ENCODE measurements around the gene RELB.
"Not testable (repeated sequence)": the region's sequence is repeated elsewhere in the genome, so short reads cannot be mapped to it uniquely, and the experiment has no call there.

The RELB gene

GRCh38 chr19:44988273-44988672 lies 13.0 kb upstream of the RELB start:
- DNase-seq = no peak

DNA sequence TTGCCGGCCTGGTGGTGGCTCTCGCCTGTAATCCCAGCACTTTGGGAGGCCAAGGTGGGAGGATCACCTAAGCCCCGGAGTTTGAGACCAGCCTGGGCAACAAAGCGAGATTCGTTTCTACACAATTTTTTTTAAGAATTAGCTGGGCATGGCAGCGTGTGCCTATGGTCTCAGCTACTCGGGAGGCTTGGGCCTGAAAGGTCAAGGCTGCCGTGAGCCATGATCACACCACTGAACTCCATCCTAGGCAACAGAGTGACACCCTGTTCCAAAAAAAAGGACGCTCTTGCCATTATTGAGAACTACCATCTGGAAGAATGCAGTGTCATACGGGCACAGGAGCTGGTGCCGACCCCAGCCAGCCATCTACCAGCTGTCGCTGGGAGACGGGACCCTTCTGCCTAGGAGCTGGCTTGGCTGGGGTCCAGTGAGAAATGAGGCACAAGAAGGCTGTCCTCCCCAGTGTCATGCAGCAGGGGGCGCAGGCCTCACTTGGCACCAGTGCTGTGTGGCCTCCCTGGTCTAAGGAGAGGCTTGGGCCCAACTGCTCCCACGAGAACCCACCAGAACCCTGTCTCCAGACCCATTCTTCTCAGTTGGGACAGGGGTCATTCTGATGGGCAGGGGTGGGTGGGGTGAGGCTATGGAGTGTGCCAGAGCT lies 12.2 kb upstream of the RELB start:
- DNase-seq = peak; percentile 54

DNA sequence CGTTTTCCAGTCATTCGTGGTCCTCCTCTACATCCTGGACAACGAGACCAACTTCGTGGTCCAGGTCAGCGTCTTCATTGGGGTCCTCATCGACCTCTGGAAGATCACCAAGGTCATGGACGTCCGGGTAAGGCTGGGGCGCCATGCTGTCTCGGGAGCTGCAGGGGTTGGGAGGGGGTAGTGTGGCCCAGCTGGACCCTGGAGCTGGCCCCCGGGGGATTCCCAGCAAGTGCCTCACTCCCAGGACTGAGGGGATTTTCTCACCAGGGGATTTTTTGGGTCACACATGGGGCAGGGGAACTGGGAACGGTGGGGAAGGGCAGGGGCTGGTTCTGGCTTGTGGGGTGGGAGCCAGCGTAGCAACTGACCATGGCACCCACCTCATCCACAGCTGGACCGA lies 10.8 kb upstream of the RELB start:
- DNase-seq = no peak

DNA sequence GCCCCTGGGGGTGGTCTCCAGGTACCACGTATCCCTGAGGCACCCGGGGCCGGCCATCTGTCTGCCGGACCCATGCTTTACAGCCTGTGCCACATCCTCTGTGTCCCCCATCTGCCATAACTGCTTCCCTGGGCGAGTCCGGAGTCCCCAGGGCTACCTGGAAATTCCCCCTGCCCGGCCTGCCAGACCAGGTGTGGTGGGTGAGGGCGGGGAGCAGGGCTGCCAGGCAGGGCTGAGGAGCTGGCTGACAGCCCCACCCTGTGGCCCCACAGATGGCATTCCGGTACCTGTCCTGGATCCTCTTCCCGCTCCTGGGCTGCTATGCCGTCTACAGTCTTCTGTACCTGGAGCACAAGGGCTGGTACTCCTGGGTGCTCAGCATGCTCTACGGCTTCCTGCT lies 10.3 kb upstream of the RELB start:
- no peak for DNase-seq

DNA sequence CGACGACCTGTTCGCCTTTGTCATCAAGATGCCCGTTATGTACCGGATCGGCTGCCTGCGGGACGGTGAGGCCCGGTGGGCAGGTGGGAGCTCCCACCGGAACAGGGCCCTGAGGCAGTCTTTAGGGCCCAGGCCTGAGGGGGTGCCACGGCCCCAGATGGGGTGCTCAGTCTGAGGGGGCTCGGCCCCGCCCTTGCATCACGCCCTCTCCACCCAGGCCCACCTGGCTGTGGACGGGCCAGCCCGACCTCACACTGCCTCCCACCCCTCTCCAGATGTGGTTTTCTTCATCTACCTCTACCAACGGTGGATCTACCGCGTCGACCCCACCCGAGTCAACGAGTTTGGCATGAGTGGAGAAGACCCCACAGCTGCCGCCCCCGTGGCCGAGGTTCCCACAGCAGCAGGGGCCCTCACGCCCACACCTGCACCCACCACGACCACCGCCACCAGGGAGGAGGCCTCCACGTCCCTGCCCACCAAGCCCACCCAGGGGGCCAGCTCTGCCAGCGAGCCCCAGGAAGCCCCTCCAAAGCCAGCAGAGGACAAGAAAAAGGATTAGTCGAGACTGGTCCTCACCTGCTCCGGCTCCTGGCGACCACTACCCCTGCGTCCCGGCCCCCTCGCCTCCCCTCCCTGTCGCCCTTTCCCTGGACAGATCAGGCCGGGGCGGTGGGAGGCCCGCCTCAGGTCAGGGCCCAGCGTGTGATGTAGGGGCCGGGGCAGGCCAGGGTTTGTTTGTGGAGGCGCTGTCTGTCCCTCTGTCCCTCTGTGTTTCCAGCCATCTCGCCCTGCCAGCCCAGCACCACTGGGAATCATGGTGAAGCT lies 8.7 kb upstream of the RELB start:
- DNase-seq = no peak

- DNase-seq = no peak
These were observed 7.7 kb upstream of the RELB start for GRCh38 chr19:44993526-44993925.

DNA sequence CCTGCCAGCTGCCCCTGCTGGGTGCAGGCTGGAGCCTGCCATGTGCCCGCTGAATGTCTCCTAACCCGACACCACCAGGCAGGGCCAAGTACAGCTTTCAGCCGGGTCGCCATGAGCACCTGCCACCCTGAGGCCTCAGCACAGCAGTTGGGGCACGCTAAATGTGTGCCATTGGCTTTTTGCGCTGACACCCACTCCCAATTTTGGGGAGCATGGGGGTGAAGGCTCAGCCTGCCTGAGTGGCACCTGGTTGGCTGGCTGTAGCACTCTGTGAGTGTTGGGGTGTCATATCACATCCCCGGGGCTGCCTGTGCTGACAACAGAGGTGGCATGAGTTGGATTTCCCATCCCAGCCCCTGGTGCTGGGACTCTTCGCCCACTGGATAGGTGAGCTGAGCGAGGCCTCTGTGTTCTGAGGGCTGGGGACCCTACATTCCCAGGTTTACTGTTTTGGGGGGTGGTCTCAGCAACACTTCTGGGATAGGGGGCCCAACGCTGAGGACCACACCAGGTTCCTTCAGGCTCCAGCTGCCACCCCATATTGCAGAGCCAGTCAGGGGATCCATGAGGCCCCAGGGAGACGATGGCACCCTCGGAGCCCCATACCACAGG lies 7.2 kb upstream of the RELB start:
- DNase-seq = no peak

- DNase-seq = no peak
These were observed 3.2 kb upstream of the RELB start for GRCh38 chr19:44998025-44998424.

DNA sequence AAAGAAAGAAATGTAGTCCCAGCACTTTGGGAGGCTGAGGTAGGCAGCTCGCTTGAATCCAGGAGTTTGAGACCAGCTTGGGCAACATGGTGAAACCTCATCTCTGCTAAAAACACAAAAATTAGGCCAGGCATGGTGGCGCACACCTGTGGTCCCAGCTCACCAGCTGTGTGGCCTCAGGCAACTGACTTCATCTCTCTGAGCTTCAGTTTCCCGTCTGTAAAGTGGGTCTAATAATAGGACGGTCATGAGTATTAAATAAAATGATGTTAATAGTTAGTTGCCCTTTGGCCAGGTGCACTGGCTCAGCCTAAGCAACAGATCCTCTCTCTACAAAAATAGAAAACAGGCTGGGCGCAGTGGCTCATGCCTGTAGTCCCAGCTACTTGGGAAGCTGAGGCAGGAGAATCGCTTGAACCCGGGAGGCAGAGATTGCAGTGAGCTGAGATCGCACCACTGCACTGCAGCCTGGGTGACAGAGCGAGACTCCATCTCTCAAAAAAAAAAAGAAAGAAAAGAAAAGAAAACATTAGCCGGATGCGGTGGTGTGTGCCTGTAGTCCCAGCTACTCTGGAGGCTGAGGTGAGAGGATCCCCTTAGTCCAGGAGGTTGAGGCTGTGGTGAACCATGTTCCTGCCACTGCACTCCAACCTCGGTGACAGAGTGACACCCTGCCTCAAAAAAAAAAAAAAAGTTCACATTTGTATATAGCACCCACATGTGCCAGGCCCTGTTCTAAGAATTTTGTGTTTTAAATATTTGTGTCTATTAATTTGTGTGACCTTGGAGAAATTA lies 1.9 kb upstream of the RELB start:
- DNase-seq = not testable (repeated sequence)

DNA sequence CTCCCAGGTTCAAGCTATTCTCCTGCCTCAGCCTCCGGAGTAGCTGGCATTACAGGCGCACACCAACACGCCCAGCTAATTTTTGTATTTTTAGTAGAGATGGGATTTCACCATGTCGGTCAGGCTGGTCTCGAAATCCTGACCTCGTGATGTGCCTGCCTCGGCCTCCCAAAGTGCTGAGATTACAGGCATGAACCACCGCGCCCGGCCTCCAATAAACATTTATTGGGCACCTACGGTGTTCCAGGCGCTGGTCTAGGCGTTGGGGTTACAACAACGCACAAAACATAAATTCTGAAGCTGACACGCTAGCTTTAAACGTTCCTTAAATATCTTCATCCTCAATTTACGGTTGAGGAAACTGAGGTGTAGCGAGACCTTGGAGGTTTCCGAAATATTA lies 599 bp upstream of the RELB start:
- DNase-seq = not testable (repeated sequence)

- no peak for DNase-seq
These were observed 2.2 kb downstream of the RELB start for GRCh38 chr19:45003485-45003884.

GRCh38 chr19:45005787-45006186 lies 4.5 kb downstream of the RELB start:
- no peak for DNase-seq

DNA sequence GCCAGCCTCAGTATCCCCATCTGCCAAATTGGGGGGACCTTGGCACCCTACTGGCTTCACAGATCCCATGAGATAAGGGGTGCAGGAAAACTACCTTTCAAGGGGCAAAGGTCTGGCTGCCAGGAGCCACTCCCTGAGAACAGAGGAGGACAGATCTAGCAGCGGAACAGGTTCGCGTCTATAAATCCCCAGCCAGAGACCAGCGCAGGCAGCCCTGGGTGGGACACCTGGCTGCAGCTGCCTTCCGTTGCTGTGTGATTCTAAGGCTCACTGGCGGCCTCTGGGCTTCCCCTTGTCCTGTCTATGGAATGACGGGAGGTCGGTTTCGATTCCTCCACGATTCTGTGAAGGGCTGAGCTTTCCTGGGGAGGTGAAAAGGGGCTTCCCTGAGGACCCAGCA lies 7.3 kb downstream of the RELB start:
- no peak for DNase-seq

- DNase-seq = no peak
These were observed 8.5 kb downstream of the RELB start for GRCh38 chr19:45009625-45010255.

GRCh38 chr19:45010306-45010705 lies 9.0 kb downstream of the RELB start:
- DNase-seq = no peak

DNA sequence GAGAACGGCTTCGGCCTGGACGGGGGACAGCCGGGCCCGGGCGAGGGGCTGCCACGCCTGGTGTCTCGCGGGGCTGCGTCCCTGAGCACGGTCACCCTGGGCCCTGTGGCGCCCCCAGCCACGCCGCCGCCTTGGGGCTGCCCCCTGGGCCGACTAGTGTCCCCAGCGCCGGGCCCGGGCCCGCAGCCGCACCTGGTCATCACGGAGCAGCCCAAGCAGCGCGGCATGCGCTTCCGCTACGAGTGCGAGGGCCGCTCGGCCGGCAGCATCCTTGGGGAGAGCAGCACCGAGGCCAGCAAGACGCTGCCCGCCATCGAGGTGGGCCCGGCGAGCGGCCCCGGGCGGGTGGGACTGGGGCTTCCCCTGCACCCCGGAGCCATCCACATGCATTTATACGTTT lies 10.7 kb downstream of the RELB start:
- no peak for DNase-seq

DNA sequence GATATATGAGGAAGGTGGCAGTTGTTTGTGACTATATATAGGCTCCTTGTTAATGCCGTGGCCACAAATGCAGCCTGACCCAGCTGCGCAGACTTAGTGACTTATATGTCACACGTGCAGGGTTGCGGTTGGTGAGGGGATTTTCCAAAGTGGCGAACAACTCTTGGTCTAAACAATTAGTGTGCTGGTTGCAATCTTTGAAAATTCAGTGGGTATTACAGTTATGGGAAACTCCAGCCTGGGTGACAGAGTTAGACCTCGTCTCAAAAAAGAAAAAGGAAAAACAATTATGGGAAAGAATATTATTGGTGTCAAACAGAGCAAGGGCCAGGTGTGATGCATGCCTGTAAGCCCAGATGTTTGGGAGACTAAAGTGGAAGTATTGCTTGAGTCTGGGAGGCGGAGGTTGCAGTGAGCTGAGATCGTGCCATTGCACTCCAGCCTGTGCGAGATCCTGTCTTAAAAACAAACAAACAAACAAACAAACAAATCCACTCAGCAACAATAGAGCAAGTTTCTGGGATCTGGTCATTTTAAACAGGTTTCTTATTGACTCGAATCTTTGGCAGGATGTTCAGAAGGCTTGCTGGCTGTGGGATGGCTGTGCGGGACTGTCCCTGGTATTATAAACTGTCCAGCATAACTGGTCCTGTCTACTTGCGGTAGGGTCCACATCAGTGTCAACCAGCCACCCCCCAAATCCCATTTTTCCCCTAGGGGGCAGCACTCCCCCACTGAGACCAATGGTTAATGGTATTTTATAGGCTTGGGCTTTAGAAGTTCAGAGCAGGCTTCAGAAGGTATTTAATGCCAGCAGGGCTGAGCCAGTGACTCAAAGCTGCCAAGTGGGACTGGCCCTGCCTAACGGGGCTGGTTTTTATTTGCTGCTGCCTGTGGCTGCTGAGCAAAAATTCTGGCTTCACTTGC lies 15.4 kb downstream of the RELB start:
- DNase-seq = peak; percentile 85

DNA sequence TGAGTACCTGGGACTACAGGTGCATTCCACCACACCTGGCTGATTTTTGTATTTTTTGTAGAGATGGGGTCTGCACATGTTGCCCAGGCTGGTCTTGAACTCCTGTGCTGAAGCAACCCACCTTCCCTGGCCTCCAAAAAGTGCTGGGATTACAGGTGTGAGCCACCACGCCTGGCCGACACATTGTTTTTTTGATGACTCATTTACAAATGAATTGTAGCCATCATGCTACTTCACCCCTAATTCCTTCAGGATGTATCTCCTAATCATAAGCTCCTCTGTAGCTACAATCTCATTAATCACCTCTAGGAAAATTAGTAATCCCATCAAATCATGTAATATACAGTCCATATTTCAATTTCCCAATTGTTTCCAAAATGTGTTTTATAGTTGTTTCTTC lies 17.9 kb downstream of the RELB start:
- no peak for DNase-seq

DNA sequence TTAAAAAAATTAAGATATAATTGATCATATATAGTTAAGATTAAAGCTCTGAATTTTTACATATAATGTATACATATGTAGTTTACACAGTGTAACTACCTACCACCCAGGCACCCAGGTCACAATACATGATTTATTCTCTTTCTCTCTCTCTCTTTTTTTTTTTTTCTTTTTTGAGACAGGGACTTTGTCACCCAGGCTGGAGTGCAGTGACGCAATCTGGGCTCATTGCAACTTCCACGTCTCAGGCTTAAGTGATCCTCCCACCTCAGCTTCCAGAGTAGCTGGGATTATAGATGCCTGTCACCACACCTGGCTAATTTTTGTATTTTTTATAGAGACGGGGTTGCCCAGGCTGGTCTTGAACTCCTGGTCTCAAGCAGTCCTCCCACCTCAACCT lies 18.8 kb downstream of the RELB start:
- no peak for DNase-seq

GRCh38 chr19:45021971-45022370 lies 20.7 kb downstream of the RELB start:
- no peak for DNase-seq

DNA sequence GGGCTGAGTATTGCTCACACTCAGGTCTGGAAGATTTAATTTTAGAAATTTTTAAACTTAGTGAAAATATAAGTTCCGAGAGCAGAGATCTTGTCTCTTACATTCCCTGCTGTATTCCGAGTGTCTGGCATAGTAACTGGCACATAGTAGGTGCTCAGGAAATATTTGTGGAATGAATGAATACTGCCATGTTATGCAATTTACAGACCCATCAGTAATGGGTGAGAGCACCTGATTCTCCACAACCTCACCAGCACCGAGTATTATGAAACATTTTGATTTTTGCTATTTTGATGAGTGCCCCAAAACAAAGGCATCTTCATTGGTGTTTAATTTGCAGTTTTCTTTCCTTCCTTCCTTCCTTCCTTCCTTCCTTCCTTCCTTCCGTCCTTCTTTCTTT lies 21.8 kb downstream of the RELB start:
- no peak for DNase-seq

DNA sequence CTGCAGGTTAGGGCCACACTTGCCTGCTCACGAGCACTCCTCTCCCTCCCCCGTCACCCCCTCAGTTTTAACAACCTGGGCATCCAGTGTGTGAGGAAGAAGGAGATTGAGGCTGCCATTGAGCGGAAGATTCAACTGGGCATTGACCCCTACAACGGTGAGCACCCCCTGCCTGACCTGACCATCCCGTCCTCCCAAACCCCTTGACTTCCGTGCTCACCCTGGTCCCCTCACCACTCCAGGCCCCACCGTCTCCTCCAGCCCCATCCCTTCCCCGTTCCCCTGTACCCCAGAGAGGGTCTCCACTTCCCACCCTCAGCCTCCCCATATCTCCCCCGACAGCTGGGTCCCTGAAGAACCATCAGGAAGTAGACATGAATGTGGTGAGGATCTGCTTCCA lies 24.0 kb downstream of the RELB start:
- no peak for DNase-seq
